Breast epithelium (tissue), 3 donors: Measurements from ENCODE around the gene HSD3B7.

Experiments
- POLR2A ChIP-seq: fragments of 450-650 bp; IDR thresholded peaks from one replicate; pipeline ENCODE4 v1.6.1; 2016; ENCODE audit warnings: antibody characterized with exemption, mild to moderate bottlenecking, moderate library complexity
- TF ChIP-seq, protein P1 (sequence below), 3 donors: fragments of 450-650 bp; IDR thresholded peaks; one replicate each; pipeline ENCODE4 v1.5.1; 2016 to 2017; ENCODE audit warnings: antibody characterized with exemption in 3 of 3, mild to moderate bottlenecking in 3 of 3, moderate library complexity in 3 of 3

DNA sequence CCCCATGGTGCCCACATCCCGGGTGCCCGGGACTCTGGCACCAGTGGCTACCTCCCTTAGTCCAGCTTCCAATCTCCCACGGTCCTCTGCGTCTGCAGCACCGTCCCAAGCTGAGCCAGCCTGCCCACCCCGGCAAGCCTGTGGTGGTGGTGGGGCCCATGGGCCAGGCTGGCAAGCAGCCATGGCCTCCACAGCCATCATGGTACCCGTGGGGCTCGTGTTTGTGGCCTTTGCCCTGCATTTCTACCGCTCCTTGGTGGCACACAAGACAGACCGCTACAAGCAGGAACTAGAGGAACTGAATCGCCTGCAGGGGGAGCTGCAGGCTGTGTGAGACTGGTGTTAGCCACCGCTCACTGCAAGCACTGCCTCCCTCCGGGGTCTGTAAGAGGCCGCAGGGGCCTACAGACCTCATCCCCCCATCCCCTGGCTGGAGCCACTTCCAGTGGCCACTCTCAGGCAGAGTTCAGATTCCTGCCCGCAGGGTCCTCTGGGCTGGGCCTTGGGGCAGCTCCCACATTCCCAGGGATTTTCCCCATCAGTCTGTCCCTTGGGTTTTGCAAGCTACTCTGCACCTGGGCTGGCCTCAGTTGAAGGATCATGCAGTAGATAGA, 31.4 kb upstream of the HSD3B7 start:
- no peak for TF ChIP-seq POLR2A
- TF ChIP-seq, protein P1, sequence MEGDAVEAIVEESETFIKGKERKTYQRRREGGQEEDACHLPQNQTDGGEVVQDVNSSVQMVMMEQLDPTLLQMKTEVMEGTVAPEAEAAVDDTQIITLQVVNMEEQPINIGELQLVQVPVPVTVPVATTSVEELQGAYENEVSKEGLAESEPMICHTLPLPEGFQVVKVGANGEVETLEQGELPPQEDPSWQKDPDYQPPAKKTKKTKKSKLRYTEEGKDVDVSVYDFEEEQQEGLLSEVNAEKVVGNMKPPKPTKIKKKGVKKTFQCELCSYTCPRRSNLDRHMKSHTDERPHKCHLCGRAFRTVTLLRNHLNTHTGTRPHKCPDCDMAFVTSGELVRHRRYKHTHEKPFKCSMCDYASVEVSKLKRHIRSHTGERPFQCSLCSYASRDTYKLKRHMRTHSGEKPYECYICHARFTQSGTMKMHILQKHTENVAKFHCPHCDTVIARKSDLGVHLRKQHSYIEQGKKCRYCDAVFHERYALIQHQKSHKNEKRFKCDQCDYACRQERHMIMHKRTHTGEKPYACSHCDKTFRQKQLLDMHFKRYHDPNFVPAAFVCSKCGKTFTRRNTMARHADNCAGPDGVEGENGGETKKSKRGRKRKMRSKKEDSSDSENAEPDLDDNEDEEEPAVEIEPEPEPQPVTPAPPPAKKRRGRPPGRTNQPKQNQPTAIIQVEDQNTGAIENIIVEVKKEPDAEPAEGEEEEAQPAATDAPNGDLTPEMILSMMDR (IDR thresholded peaks at IDR 0.05): peak; percentile 18 to 28 (median 26)
